HG02642 (cell line): ENCODE results near the gene OR2T1.
"Not testable (repeated sequence)": the region's sequence is repeated elsewhere in the genome, so short reads cannot be mapped to it uniquely, and the experiment has no call there.

Experiments
- ATAC-seq: cut with Tn5 transposase; IDR thresholded peaks from one replicate; pipeline ENCODE4 v1.9.1; 2021; ENCODE audit warnings: mild to moderate bottlenecking; ENCODE audit not compliant: unreplicated experiment, poor library complexity

Gene OR2T1

GRCh38 chr1:248433811-248434415 lies 31.1 kb downstream of the OR2T1 start:
- not testable (repeated sequence) for ATAC-seq

- ATAC-seq, result peak; percentile 40
Measured at GRCh38 chr1:248434913-248435312, 32.1 kb downstream of the OR2T1 start.

GRCh38 chr1:248436303-248436702 lies 33.5 kb downstream of the OR2T1 start:
- not testable (repeated sequence) for ATAC-seq

- not testable (repeated sequence) for ATAC-seq
Measured at GRCh38 chr1:248438668-248439067, 35.8 kb downstream of the OR2T1 start.

- ATAC-seq, result not testable (repeated sequence)
Measured at GRCh38 chr1:248439283-248439682, 36.4 kb downstream of the OR2T1 start.

GRCh38 chr1:248442500-248443277 lies 39.8 kb downstream of the OR2T1 start:
- ATAC-seq, result not testable (repeated sequence)

- ATAC-seq, result not testable (repeated sequence)
Measured at GRCh38 chr1:248444603-248445002, 41.8 kb downstream of the OR2T1 start.

GRCh38 chr1:248445399-248445798 lies 42.6 kb downstream of the OR2T1 start, which contains the start of gene OR2T2:
OR2T2 (plus strand) TSS chr1:248445637; CDS start chr1:248452798, 7,161 bp downstream.
- ATAC-seq, result not testable (repeated sequence)

GRCh38 chr1:248448409-248449074 lies 45.7 kb downstream of the OR2T1 start:
- peak; percentile 74 for ATAC-seq

GRCh38 chr1:248449821-248450465 lies 47.1 kb downstream of the OR2T1 start:
- not testable (repeated sequence) for ATAC-seq

- ATAC-seq, result peak; percentile 55
Measured at GRCh38 chr1:248450466-248451145, 47.8 kb downstream of the OR2T1 start.

GRCh38 chr1:248453619-248454018 lies 50.8 kb downstream of the OR2T1 start:
- not testable (repeated sequence) for ATAC-seq

GRCh38 chr1:248455045-248455444 lies 52.2 kb downstream of the OR2T1 start:
- ATAC-seq, result not testable (repeated sequence)

- not testable (repeated sequence) for ATAC-seq
Measured at GRCh38 chr1:248456635-248457034, 53.8 kb downstream of the OR2T1 start.
